Nucleus accumbens (tissue), 56 donors: ENCODE results near the gene EVC.

Experiments used
- DNase-seq, 56 donors: peaks; one replicate each; lab custom pipeline; 2025; lab: John Stamatoyannopoulos, UW

The EVC gene

GRCh38 chr4:5783486-5783885 lies 72.5 kb downstream of the EVC start:
- DNase-seq = no peak

GRCh38 chr4:5784021-5784420 lies 73.0 kb downstream of the EVC start:
- DNase-seq = no peak

- no peak for DNase-seq
Measured at GRCh38 chr4:5784960-5785611, 74.1 kb downstream of the EVC start.

GRCh38 chr4:5785806-5786680 lies 75.0 kb downstream of the EVC start:
- no peak for DNase-seq

- no peak for DNase-seq
Measured at GRCh38 chr4:5787311-5787710, 76.3 kb downstream of the EVC start.

GRCh38 chr4:5788144-5788543 lies 77.1 kb downstream of the EVC start:
- DNase-seq = no peak

GRCh38 chr4:5789141-5789540 lies 78.1 kb downstream of the EVC start:
- no peak for DNase-seq

GRCh38 chr4:5790546-5790857 lies 79.5 kb downstream of the EVC start:
- no peak for DNase-seq

GRCh38 chr4:5791654-5792053 lies 80.7 kb downstream of the EVC start:
- DNase-seq = no peak

- no peak for DNase-seq
Measured at GRCh38 chr4:5793514-5793913, 82.5 kb downstream of the EVC start.

- no peak for DNase-seq
Measured at GRCh38 chr4:5795580-5795979, 84.6 kb downstream of the EVC start.

GRCh38 chr4:5796976-5797375 lies 86.0 kb downstream of the EVC start:
- no peak for DNase-seq

- no peak for DNase-seq
Measured at GRCh38 chr4:5797866-5798265, 86.9 kb downstream of the EVC start.

GRCh38 chr4:5798462-5798861 lies 87.5 kb downstream of the EVC start:
- no peak for DNase-seq

GRCh38 chr4:5798946-5799345 lies 87.9 kb downstream of the EVC start:
- no peak for DNase-seq

GRCh38 chr4:5799406-5799805 lies 88.4 kb downstream of the EVC start:
- DNase-seq = no peak

GRCh38 chr4:5800496-5800895 lies 89.5 kb downstream of the EVC start:
- no peak for DNase-seq

- no peak for DNase-seq
Measured at GRCh38 chr4:5801696-5802095, 90.7 kb downstream of the EVC start.

GRCh38 chr4:5802565-5802964 lies 91.6 kb downstream of the EVC start:
- no peak for DNase-seq

GRCh38 chr4:5804656-5805055 lies 93.7 kb downstream of the EVC start:
- DNase-seq = no peak

GRCh38 chr4:5805270-5805669 lies 94.3 kb downstream of the EVC start:
- DNase-seq = no peak

- no peak for DNase-seq
Measured at GRCh38 chr4:5808081-5808741, 97.2 kb downstream of the EVC start.
